RWPE1 (cell line): Measurements from ENCODE around the gene ZNF44.

Source experiments
- CTCF ChIA-PET: fragments of 350-600 bp; sonication (Branson Sonifier 250); formaldehyde crosslinking; extraction: SDS; loops from one replicate; lab custom pipeline; 2021; lab: Yijun Ruan, JAX
- POLR2A ChIA-PET: fragments of 400-600 bp; formaldehyde crosslinking; extraction: SDS; loops from one replicate; lab custom pipeline; 2020; ENCODE audit warnings: antibody characterized with exemption; ENCODE audit not compliant: low non-redundant PET; lab: Yijun Ruan, JAX
- DNase-seq: peaks from one replicate; pipeline ENCODE4 v3.0.0; 2012; ENCODE audit warnings: low spot score
- H3K27ac ChIP-seq: fragments of 450-650 bp; 2 replicates; pipeline ENCODE4 v1.5.1; 2017
- CTCF ChIP-seq: fragments of 450-650 bp; conservative IDR thresholded peaks from 2 replicates; pipeline ENCODE4 v1.5.1; 2017; ENCODE audit warnings: low read depth, mild to moderate bottlenecking

ZNF44 gene

GRCh38 chr19:12270854-12271253, 23.8 kb downstream of the ZNF44 start:
- no peak overlapping the region for H3K27ac ChIP-seq
- CTCF ChIA-PET = no interaction called here
- DNase-seq = no peak
- POLR2A ChIA-PET = interaction anchor here (0.6 kb wide), 1 partner anchor 435 kb away, joined by 8 read pairs; no protein-coding TSS in a partner anchor
- TF ChIP-seq CTCF = no peak

GRCh38 chr19:12265921-12266704, 28.6 kb downstream of the ZNF44 start:
- ChIA-PET POLR2A (no interaction called here), CTCF (no interaction called here)
- DNase-seq = no peak
- no peak overlapping the region for H3K27ac ChIP-seq
- no peak for TF ChIP-seq CTCF

GRCh38 chr19:12261554-12261953, 33.1 kb downstream of the ZNF44 start:
- H3K27ac ChIP-seq = no peak overlapping the region
- ChIA-PET CTCF (no interaction called here), POLR2A (no interaction called here)
- DNase-seq = no peak
- no peak for TF ChIP-seq CTCF

- ChIA-PET CTCF (no interaction called here), POLR2A (no interaction called here)
- no peak for TF ChIP-seq CTCF
- H3K27ac ChIP-seq = no peak overlapping the region
- no peak for DNase-seq
Observed at GRCh38 chr19:12260861-12261260, 33.8 kb downstream of the ZNF44 start.

- ChIA-PET CTCF (no interaction called here), POLR2A (no interaction called here)
- no peak for TF ChIP-seq CTCF
- H3K27ac ChIP-seq = no peak overlapping the region
- DNase-seq = no peak
Observed at GRCh38 chr19:12260236-12260635, 34.4 kb downstream of the ZNF44 start.

GRCh38 chr19:12255372-12255771, 39.3 kb downstream of the ZNF44 start:
- POLR2A ChIA-PET = no interaction called here
- CTCF ChIA-PET = no interaction called here
- H3K27ac ChIP-seq = no peak overlapping the region
- DNase-seq = no peak
- TF ChIP-seq CTCF = no peak
